ENCODE results near the gene TMEM126B.
"Not testable (repeated sequence)": the region's sequence is repeated elsewhere in the genome, so short reads cannot be mapped to it uniquely, and the experiment has no call there.

TMEM126B gene

DNA sequence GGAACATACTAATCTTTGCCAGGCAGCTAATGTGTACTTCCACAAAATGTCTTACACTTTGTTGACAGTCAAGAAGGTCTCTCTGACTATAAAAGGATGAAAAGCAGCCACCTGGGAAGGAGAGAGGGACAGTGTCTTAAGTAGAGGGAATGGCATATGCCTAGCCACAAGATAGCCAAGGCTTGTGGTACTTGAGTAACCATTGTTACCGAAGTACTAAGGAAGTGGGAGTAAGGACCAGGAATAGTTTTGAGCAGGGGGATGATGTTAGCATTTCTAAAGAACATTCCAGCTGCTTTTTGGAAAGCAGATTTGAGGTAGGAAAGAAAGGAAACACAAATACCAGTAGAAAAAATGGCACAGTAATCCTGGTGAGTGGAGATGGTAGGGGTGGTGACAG lies 22.7 kb downstream of the TMEM126B start:
- DNase-seq = no peak

GRCh38 chr11:85652786-85653447 lies 24.5 kb downstream of the TMEM126B start:
- no peak for DNase-seq

DNA sequence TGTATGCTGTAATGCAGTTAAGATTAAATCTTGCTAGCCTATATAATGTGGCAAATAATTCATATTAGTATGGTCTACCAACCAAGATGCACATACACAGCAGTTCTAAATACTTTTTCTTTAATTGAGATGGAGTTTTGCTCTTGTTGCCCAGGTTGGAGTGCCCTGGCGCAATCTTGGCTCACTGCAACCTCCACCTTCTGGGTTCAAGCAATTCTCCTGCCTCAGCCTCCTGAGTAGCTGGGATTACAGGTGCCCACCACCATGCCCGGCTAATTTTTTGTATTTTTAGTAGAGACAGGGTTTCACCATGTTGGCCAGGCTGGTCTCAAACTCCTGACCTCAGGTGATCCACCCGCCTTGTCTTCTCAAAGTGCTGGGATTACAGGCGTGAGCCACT lies 25.9 kb downstream of the TMEM126B start:
- not testable (repeated sequence) for DNase-seq

GRCh38 chr11:85656777-85657176 lies 28.4 kb downstream of the TMEM126B start:
- DNase-seq = no peak

GRCh38 chr11:85658180-85658579 lies 29.8 kb downstream of the TMEM126B start:
- DNase-seq = no peak

- no peak for DNase-seq
Measured at GRCh38 chr11:85661972-85662664, 33.7 kb downstream of the TMEM126B start.

DNA sequence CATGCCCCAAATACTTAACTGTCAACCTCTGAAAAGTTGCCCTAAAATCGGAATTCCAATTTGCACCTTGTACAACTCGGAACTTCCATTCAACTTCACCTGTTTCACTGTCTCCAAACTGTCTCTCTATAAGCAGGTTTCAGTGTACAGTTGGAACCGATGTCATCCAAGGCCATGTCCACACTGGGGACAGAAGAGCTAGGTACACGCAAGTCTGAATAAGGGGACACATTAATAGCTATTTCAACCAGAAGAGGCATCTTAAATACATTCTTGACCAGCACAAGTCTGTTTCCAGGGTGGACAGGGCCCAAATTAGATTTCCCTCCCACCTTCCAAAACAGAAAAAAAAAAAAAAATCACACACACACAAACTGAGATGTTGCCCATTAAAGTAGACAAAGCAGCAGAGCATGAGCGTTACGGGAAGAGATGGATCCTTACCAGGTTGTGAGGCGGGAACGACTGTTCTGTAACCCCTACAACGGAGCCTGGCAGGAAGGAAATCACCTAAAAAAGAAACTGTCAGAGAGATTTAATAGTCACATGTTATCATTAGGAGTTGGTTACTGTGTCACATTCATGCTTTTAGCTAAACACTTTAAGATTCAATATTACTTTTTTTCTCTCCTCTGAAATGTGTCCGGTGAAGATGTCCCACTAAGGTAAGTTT lies 34.8 kb downstream of the TMEM126B start:
- DNase-seq = no peak

- DNase-seq = peak; percentile 64
Measured at GRCh38 chr11:85663753-85664614, 35.6 kb downstream of the TMEM126B start.

- DNase-seq = peak; percentile 94
Measured at GRCh38 chr11:85664615-85665481, 36.5 kb downstream of the TMEM126B start, which contains the start of gene CREBZF. CREBZF (minus strand) TSS chr11:85665129; CDS start chr11:85664875, 254 bp downstream.

DNA sequence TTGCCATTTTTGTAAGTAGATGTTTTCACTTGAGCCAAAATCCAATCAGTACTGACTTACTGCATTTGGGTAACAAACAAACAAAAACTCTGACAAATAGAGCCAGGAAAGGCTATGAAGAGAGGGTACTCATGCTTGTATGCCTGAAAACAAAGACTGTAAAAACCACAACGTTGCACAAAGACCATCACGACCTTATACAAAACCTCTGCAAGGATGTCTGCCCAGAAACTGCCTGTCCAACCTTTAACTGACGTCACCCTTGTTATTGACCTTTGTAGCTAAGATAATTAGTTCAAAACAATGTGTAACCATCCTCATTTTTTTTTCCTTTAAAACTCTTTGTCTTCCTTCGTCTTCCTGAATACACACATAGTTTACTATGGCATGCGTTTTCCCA lies 37.3 kb downstream of the TMEM126B start:
- DNase-seq = no peak

DNA sequence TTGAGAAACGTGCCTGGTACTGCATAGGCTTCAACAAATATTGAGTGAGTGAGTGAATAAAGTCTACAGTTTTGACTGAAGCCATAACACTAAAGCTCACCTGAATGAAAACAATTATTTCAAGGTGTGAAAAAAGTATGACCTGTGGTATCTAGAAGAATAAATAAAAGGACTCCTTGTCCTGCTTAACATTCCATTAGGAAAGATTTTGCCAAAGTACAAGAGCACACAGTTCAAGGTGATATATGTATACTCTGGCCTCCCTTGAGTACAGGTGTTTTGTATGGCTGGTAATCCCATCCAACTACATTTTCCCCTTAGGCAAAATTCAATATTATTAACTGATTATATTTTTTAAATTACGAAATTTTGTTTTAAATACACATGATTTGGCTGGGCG lies 38.3 kb downstream of the TMEM126B start:
- DNase-seq = no peak

DNA sequence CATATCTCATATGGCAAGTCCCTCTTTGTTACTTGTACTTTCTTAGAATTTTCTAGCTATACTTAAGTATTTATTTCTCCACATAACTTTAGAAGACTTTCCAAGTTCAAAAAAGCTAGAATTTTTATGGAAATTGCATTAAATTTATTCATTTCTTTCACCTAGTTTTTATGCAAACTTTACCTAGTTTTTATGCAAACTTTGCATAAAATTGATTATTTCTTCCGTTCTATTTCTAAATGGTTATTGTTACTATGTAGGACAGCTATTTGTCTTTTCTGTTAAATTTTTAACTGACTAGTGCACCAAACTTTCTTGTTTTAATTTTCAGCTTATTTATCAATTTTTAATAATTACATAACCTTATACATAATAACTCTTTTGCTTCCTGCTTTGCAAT lies 39.8 kb downstream of the TMEM126B start:
- DNase-seq = no peak

GRCh38 chr11:85670949-85671663 lies 42.7 kb downstream of the TMEM126B start:
- not testable (repeated sequence) for DNase-seq

GRCh38 chr11:85672105-85672902 lies 43.9 kb downstream of the TMEM126B start:
- DNase-seq = no peak

DNA sequence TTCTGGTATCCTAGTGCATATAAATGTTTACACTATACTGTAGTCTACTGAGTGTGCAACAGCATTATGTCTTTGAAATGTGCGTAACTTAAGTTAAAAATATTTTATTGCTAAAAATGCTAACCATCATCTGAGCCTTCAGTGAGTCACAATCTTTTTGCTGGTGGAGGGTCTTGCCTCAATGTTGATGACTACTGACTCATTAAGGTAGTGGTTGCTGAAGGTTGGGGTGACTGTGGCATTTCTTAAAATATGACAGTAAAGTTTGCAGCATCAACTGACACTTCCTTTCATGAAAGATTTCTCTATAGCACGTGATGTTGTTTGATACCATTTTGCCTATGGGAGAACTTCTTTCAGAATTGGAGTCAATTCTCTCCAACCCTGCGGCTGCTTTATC lies 45.0 kb downstream of the TMEM126B start:
- no peak for DNase-seq

DNA sequence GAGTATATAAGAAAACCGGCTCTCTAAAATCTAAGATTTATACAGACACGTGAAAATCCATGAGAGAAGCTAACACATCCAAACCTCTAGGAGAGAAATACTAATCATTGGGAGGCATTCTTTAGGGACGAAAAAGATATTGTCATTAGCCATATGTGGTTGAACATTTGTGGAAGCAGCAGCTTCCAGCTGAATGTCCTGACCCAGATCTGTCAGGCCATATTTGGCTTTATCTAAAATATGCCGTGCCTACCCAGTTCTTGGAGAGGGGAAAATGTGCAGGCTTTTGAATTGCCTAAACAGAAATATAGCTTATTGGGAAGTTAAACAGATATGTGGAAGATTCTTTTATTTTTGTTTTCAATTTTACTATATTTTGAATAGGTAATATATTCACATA lies 51.2 kb downstream of the TMEM126B start:
- no peak for DNase-seq

DNA sequence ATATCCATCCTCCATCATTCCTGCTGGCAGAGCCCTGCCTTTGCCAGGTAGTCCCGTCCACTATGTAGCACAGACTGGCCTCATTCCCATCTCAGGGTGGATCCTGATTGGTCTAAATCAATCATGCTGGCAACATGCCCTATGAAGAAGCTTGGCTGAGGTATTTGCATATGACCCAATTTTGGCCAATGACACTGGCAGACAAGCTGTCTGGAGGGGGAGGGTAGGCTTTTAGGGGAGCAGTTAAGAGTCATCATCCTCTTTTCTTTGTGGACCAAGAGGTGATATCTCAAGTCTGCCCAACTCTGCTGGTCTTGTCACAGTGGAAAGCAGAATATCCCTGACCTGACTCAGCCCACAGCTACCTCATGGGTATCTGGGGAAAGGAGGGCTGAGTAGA lies 52.5 kb downstream of the TMEM126B start:
- no peak for DNase-seq

GRCh38 chr11:85682330-85683305 lies 54.2 kb downstream of the TMEM126B start:
- DNase-seq = no peak

- DNase-seq = no peak
Measured at GRCh38 chr11:85685125-85685819, 56.9 kb downstream of the TMEM126B start.

Measured in NCI-H1436 (cell line).